Amniotic epithelial cell (primary cell): ENCODE measurements around the gene RXRB.

Experiments used
- DNase-seq: peaks from one replicate; pipeline ENCODE4 v3.0.0-alpha.2; 2010; ENCODE audit warnings: low read depth

Gene RXRB

GRCh38 chr6:33211666-33212422 lies 11.4 kb upstream of the RXRB start:
- no peak for DNase-seq

GRCh38 chr6:33211136-33211535 lies 10.7 kb upstream of the RXRB start:
- no peak for DNase-seq

- no peak for DNase-seq
Measured at GRCh38 chr6:33209856-33210255, 9.4 kb upstream of the RXRB start.

- peak; percentile 69 for DNase-seq
Measured at GRCh38 chr6:33208091-33208967, 7.9 kb upstream of the RXRB start, which contains the start of gene RING1. RING1 (plus strand) TSS chr6:33208500; CDS start chr6:33208823, 323 bp downstream.

- DNase-seq = peak; percentile 36
Measured at GRCh38 chr6:33207552-33208090, 7.2 kb upstream of the RXRB start.

- DNase-seq = no peak
Measured at GRCh38 chr6:33206864-33207551, 6.5 kb upstream of the RXRB start.

- no peak for DNase-seq
Measured at GRCh38 chr6:33206027-33206863, 5.8 kb upstream of the RXRB start.

GRCh38 chr6:33205191-33206026 lies 4.9 kb upstream of the RXRB start:
- peak; percentile 73 for DNase-seq

GRCh38 chr6:33204415-33205190 lies 4.1 kb upstream of the RXRB start, which contains the start of gene HSD17B8:
HSD17B8 (plus strand) TSS chr6:33204655; CDS start chr6:33204669, 14 bp downstream.
- DNase-seq = peak; percentile 85

GRCh38 chr6:33204165-33204414 lies 3.6 kb upstream of the RXRB start:
- DNase-seq = no peak

- DNase-seq = no peak
Measured at GRCh38 chr6:33203443-33204164, 3.1 kb upstream of the RXRB start.

GRCh38 chr6:33202799-33203198 lies 2.3 kb upstream of the RXRB start:
- DNase-seq = no peak

GRCh38 chr6:33201935-33202334 lies 1.5 kb upstream of the RXRB start:
- DNase-seq = no peak

- no peak for DNase-seq
Measured at GRCh38 chr6:33201147-33201545, 681 bp upstream of the RXRB start.

GRCh38 chr6:33199687-33200218 lies 712 bp downstream of the RXRB start:
- DNase-seq = peak; percentile 61

GRCh38 chr6:33198853-33199436 lies 1.5 kb downstream of the RXRB start:
- no peak for DNase-seq

- no peak for DNase-seq
Measured at GRCh38 chr6:33198159-33198852, 2.2 kb downstream of the RXRB start.
